Measurements from ENCODE around the gene COPS7B. TPM values are rescaled to one million over a fixed set of nuclear protein-coding genes. Genes with fewer than 3 reads are reported as not detected.
"Not testable (repeated sequence)": the region's sequence is repeated elsewhere in the genome, so short reads cannot be mapped to it uniquely, and the experiment has no call there.

COPS7B gene
- 10 to 100 TPM; 48.0 to 51.8 TPM for total RNA-seq
- polyA plus RNA-seq = 34.1 TPM

DNA sequence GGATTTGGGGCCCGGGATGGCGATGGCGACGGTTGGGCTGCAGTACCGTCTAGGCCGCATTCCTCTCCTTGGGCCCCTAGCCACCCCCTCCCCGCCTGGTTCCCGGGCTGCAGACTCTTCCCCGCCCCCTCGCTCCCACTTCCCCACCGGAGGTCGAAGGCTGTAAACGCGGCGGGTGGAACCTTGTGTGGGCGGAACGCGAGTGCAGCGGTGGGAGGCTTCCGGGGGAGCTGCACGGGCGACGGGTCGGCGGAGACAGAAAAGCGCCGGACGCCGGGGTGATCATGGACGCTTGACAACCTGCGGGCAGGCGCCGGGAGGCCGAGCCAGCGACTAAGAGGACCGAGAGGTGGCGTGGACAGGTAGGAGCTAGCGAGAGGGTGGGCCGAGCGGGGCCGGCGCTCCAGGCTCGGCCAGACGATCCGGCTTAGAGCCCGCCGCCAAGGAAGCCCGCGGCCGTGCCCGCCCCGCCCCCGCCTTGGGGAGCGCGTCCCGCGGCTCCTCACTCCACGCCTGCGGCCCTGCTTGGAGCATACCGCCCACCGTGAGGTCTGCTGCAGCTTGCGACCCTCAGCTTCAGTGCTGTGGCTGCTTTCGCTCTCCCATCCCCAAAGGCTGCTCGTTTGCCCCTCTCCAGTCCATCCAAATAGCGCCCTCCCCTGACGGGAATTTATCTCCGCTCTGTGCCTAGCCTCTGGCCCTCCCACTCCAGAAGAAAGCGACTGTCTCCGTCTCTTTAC lies at the start of gene COPS7B:
TSS of gene COPS7B (plus strand) at position 269 of the 740 bp plus-strand sequence. CDS start 2,126 bp downstream, outside the sequence.
- H3K9me3 ChIP-seq (ENCODE audit: low read length) = no peaks in the 10 kb centered on the region
- Mint-ChIP-seq H3K27me3 (no peaks in the 10 kb centered on the region), H3K27ac (peak within 1 kb of the TSS; percentile 84 to 98 (median 91)), H3K4me3 (peak within 1 kb of the TSS; percentile 90 to 99 (median 93)), H3K4me1 (peaks cover 64 to 88% (median 83%) of the 10 kb centered on the region in 3 donors), H3K36me3 (peaks cover 0 to 46% (median 5%) of the 10 kb centered on the region in 3 donors), H3K9me3 (no peaks in the 10 kb centered on the region)
- ChIA-PET POLR2A (no interaction called here), CTCF (interaction anchor here (1.3 kb wide), 1 partner anchor 77 kb away, joined by 3 read pairs; no protein-coding TSS in a partner anchor)
- H3K27ac ChIP-seq (ENCODE audit: low read depth, low read length) = peak within 1 kb of the TSS; percentile 41
- H3K4me3 ChIP-seq (ENCODE audit: low read length) = peak within 1 kb of the TSS; percentile 83
- DNase-seq = peak; percentile 68 to 81 (median 69)
- H3K36me3 ChIP-seq (ENCODE audit: insufficient read depth, low read length) = peaks cover 9% of the 10 kb centered on the region
- H3K4me1 ChIP-seq (ENCODE audit: insufficient read depth, low read length) = peaks cover 37% of the 10 kb centered on the region
- H3K27me3 ChIP-seq (ENCODE audit: insufficient read depth, low read length, poor library complexity, severe bottlenecking) = no peaks in the 10 kb centered on the region

- Mint-ChIP-seq H3K4me3 (no peak overlapping the region), H3K27ac (no peak overlapping the region), H3K9me3 (no peaks in the 10 kb centered on the region), H3K27me3 (peaks cover 0 to 1% of the 10 kb centered on the region in 2 donors), H3K4me1 (no peaks in the 10 kb centered on the region), H3K36me3 (peaks cover 4 to 47% (median 27%) of the 10 kb centered on the region in 3 donors)
- CTCF ChIA-PET = no interaction called here
- POLR2A ChIA-PET = no interaction called here
- Histone ChIP-seq H3K4me1 (ENCODE audit: insufficient read depth, low read length) (no peaks in the 10 kb centered on the region), H3K27me3 (ENCODE audit: insufficient read depth, low read length, poor library complexity, severe bottlenecking) (no peaks in the 10 kb centered on the region), H3K36me3 (ENCODE audit: insufficient read depth, low read length) (peaks cover 9% of the 10 kb centered on the region), H3K9me3 (ENCODE audit: low read length) (no peaks in the 10 kb centered on the region), H3K4me3 (ENCODE audit: low read length) (no peak overlapping the region), H3K27ac (ENCODE audit: low read depth, low read length) (no peak overlapping the region)
- DNase-seq = no peak
Observed at GRCh38 chr2:231737761-231738160, 48.5 kb upstream of the COPS7B start.

GRCh38 chr2:231743376-231744116 lies 42.7 kb upstream of the COPS7B start:
- Mint-ChIP-seq H3K4me3 (no peak overlapping the region), H3K36me3 (peaks cover 0 to 10% (median 7%) of the 10 kb centered on the region in 3 donors), H3K9me3 (no peaks in the 10 kb centered on the region), H3K4me1 (no peaks in the 10 kb centered on the region), H3K27ac (peak overlapping the region in 1 of 8 donors; percentile 59), H3K27me3 (peaks cover 0 to 1% of the 10 kb centered on the region in 2 donors)
- Histone ChIP-seq H3K36me3 (ENCODE audit: insufficient read depth, low read length) (no peaks in the 10 kb centered on the region), H3K4me3 (ENCODE audit: low read length) (no peak overlapping the region), H3K27ac (ENCODE audit: low read depth, low read length) (no peak overlapping the region), H3K9me3 (ENCODE audit: low read length) (no peaks in the 10 kb centered on the region), H3K4me1 (ENCODE audit: insufficient read depth, low read length) (no peaks in the 10 kb centered on the region), H3K27me3 (ENCODE audit: insufficient read depth, low read length, poor library complexity, severe bottlenecking) (no peaks in the 10 kb centered on the region)
- ChIA-PET POLR2A (no interaction called here), CTCF (no interaction called here)
- no peak for DNase-seq

- Mint-ChIP-seq H3K27me3 (no peaks in the 10 kb centered on the region), H3K36me3 (peaks cover 0 to 1% (median 0%) of the 10 kb centered on the region in 3 donors), H3K27ac (no peak overlapping the region), H3K9me3 (no peaks in the 10 kb centered on the region), H3K4me3 (no peak overlapping the region), H3K4me1 (no peaks in the 10 kb centered on the region)
- DNase-seq = no peak
- Histone ChIP-seq H3K27me3 (ENCODE audit: insufficient read depth, low read length, poor library complexity, severe bottlenecking) (no peaks in the 10 kb centered on the region), H3K4me1 (ENCODE audit: insufficient read depth, low read length) (no peaks in the 10 kb centered on the region), H3K9me3 (ENCODE audit: low read length) (no peaks in the 10 kb centered on the region), H3K27ac (ENCODE audit: low read depth, low read length) (no peak overlapping the region), H3K36me3 (ENCODE audit: insufficient read depth, low read length) (no peaks in the 10 kb centered on the region), H3K4me3 (ENCODE audit: low read length) (no peak overlapping the region)
- ChIA-PET CTCF (no interaction called here), POLR2A (interaction anchor here (0.6 kb wide), 1 partner anchor 269 kb away, joined by 3 read pairs; no protein-coding TSS in a partner anchor)
Observed at GRCh38 chr2:231745303-231746038, 40.8 kb upstream of the COPS7B start.

DNA sequence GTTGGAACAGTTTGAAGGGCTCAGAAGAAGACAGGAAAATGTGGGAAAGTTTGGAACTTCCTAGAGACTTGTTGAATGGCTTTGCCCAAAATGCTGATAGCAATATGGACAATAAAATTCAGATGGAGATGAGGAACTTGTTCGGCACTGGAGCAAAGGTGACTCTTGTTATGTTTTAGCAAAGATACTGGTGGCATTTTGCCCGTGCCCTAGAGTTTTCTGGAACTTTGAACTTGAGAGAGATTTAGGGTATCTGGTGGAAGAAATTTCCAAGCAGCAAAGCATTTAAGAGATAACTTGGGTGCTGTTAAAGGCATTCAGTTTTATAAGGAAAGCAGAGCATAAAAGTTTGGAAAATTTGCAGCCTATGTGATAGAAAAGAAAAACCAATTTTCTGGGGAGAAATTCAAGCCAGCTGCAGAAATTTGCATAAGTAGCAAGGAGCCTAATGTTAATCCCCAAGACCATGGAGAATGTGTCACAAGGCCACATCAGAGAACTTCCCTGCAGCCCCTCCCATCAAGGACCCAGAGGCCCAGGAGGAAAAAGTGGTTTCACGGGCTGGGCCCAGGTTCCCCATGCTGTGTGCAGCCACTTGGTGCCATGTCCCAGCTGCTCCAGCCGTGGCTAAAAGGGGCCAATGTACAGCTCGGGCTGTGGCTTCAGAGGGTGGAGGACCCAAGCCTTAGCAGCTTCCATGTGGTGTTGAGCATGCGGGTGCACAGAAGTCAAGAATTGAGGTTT lies 37.9 kb upstream of the COPS7B start:
- DNase-seq; H3K27me3 ChIP-seq (ENCODE audit: insufficient read depth, low read length, poor library complexity, severe bottlenecking); H3K9me3 Mint-ChIP-seq; POLR2A ChIA-PET; H3K9me3 ChIP-seq (ENCODE audit: low read length); H3K36me3 ChIP-seq (ENCODE audit: insufficient read depth, low read length); H3K4me3 ChIP-seq (ENCODE audit: low read length); H3K4me3 Mint-ChIP-seq; H3K27ac ChIP-seq (ENCODE audit: low read depth, low read length); H3K4me1 ChIP-seq (ENCODE audit: insufficient read depth, low read length); H3K4me1 Mint-ChIP-seq; H3K36me3 Mint-ChIP-seq; H3K27me3 Mint-ChIP-seq; H3K27ac Mint-ChIP-seq: not testable (repeated sequence)
- CTCF ChIA-PET = interaction anchor here (1.0 kb wide), 1 partner anchor 13 kb away, joined by 3 read pairs; no protein-coding TSS in a partner anchor

GRCh38 chr2:231749016-231749415 lies 37.2 kb upstream of the COPS7B start:
- not testable (repeated sequence) for DNase-seq

GRCh38 chr2:231751042-231751815 lies 35.0 kb upstream of the COPS7B start:
- no peaks in the 10 kb centered on the region for H3K36me3 ChIP-seq (ENCODE audit: insufficient read depth, low read length)
- H3K27ac ChIP-seq (ENCODE audit: low read depth, low read length) = no peak overlapping the region
- H3K9me3 ChIP-seq (ENCODE audit: low read length) = no peaks in the 10 kb centered on the region
- Mint-ChIP-seq H3K4me3 (no peak overlapping the region), H3K27ac (no peak overlapping the region), H3K36me3 (no peaks in the 10 kb centered on the region), H3K4me1 (no peaks in the 10 kb centered on the region), H3K9me3 (no peaks in the 10 kb centered on the region), H3K27me3 (no peaks in the 10 kb centered on the region)
- no peak overlapping the region for H3K4me3 ChIP-seq (ENCODE audit: low read length)
- ChIA-PET POLR2A (no interaction called here), CTCF (no interaction called here)
- no peak for DNase-seq
- no peaks in the 10 kb centered on the region for H3K27me3 ChIP-seq (ENCODE audit: insufficient read depth, low read length, poor library complexity, severe bottlenecking)
- H3K4me1 ChIP-seq (ENCODE audit: insufficient read depth, low read length) = no peaks in the 10 kb centered on the region

More at GRCh38 chr2:231749016-231749415, 37.2 kb upstream of the COPS7B start:
- POLR2A ChIA-PET; H3K27me3 ChIP-seq (ENCODE audit: insufficient read depth, low read length, poor library complexity, severe bottlenecking); H3K36me3 ChIP-seq (ENCODE audit: insufficient read depth, low read length); H3K4me3 Mint-ChIP-seq; H3K36me3 Mint-ChIP-seq; H3K4me1 ChIP-seq (ENCODE audit: insufficient read depth, low read length); H3K9me3 Mint-ChIP-seq; H3K27ac Mint-ChIP-seq; H3K9me3 ChIP-seq (ENCODE audit: low read length); H3K4me3 ChIP-seq (ENCODE audit: low read length); H3K27me3 Mint-ChIP-seq; H3K4me1 Mint-ChIP-seq; H3K27ac ChIP-seq (ENCODE audit: low read depth, low read length): not testable (repeated sequence)
- CTCF ChIA-PET = interaction anchor here (1.0 kb wide), 1 partner anchor 13 kb away, joined by 3 read pairs; no protein-coding TSS in a partner anchor

Data from CD8-positive, alpha-beta memory T cell (primary cell).